NCI-H1092 (cell line): ENCODE data around the gene ITPKB.
"Not testable (repeated sequence)": the region's sequence is repeated elsewhere in the genome, so short reads cannot be mapped to it uniquely, and the experiment has no call there.

ENCODE experiments used
- DNase-seq: peaks from one replicate; lab custom pipeline; 2025; lab: John Stamatoyannopoulos, UW

The ITPKB gene

DNA sequence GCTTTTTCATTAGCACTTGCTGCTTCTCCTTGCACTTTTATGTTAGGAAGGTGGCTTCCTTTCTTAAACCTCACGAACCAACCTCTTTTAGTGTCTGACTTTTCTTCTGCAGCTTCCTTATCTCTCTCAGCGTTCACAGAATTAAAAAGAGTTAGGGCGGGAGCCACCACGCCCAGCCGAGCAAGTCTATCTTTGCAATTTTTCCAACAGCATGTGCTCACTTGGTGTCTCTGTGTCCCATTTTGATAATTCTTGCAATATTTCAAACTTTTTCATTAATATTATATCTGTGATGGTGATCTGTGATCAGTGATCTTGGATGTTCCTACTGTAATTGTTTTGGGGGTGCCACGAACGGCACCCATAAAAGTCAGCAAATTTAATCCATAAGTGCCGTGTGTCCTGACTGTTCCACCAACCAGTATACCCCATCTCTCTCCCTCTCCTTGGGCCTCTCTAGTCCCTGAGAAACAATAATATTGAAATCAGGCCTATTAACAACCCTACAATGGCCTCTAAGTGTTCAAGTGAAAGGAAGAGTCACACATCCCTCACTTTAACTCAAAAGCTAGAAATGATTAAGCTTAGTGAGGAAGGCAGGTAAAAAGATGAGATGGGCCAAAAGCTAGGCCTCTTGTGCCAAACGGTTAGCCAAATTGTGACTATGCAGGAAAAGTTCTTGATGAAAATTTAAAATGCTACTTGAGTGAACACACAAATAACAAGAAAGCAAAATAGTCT lies 15.9 kb upstream of the ITPKB start:
- DNase-seq, result no peak

DNA sequence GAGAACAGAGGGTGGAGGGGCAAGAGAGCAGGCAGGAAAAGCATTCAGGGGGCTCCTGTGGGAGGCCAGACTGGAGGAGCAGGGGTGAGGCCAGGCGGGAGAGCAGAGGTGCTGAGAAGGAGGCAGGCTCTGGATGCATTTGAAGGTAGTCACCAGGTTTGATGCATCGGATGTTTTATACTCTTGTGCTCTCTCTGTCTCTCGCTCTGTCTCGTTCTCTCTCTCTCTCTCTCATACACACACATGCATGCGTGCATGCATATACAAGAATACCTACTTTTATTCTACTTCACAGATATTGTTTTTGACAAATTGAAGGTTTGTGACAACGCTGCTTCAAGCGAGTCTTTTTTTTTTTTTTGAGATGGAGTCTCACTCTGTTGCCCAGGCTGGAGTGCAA lies 15.0 kb upstream of the ITPKB start:
- DNase-seq, result no peak

DNA sequence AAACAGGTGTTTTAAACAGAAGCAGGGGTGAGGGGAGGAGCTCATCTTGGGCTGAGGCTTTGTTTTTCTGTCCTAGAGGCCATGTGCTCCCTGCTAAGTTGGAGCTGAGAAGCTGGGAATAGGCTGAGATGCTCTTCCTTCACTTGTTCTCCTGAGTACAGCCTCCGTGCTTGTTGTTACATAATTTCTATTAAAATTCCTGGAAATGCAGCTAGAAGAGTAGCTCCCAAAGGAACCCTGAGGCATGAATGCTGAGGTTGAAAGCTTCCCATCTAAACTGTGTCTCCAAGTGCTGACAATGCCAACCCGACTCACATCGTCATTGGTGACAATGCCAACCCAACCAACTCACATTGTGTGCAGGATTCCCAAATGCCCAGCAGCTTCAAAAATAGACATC lies 12.6 kb upstream of the ITPKB start:
- no peak for DNase-seq

DNA sequence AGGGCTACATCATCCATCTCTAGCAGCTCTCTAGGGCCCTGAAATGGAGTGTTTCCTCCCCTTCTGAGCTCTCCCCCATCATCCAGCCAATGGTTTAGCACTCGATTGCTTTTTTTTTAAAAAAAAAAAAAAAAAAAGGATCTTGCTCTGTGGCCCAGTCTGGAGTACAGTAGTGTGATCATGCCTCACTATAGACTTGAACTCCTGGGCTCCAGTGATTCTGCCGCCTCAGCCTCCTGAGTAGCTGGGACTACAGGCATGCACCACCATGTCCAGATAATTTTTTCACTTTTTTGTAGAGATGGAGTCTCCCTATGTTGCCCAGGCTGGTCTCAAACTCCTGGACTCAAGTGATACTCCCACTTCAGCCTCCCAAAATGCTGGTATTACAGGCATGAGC lies 12.1 kb upstream of the ITPKB start:
- no peak for DNase-seq

DNA sequence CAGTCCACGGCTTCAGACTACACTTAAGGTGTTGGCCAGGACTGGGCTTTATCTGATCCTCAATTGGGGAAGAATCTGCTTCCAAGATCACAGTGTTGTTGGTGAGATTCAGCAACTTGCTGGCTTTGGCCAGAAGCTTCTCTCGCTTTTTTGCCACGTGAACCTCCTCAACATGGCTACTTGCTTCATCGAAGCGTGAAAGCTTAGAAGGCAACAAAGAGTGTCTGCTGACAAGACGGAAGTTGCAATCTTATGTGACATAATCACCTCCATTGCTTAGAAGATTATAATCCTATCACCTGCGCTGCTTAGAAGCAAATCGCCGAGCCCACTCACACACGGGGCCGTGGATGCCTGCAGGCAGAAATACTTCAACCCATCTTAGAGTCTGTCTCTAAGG lies 10.4 kb upstream of the ITPKB start:
- DNase-seq, result no peak

DNA sequence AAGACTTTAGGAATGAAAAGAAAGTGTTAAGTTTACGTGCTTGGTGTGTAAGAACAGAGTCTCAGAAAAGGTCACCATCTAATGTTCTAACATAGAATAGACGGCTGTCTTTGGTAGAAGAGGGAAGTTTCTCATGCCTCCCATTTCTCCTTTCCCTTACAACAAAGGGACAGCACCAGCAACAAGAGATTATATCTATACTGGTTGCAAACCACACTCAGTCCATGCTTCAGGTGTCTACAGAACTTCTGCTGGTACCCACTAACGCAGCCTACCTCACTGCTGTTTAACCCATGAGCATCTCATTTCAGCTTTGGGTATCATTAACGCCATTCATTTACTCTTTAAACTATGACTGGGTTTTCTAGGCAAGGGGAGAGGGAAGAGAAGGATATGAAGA lies 9.2 kb upstream of the ITPKB start:
- DNase-seq, result no peak

DNA sequence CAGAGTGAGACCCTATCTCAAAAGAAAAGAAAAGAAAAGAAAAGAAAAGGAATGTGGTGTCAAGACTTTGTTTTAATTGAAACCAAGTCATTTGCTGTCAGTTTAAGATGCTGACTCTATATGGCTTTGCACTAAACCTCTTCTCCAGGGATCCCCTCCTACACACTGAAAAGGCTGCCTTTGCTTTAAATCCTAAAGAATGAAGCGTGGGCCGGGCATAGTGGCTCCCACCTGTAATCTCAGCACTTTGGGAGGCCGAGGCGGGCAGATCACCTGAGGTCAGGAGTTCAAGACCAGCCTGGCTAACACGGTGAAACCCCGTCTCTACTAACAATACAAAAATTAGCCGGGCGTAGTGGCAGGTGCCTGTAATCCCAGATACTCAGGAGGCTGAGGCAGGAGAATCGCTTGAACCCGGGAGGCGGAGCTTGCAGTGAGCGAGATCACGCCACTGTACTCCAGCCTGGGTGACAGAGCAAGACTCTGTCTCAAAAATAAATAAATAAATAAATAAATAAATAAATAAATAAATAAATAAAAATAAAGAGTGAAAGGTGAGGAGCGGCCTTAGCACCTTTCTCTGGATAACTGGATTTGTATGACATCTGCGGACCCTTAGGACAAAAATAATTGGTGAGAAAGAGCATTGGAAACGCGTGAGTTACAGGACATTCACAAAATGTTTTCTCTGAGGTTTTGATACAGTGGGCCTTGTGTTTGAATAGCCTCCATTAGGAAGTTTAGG lies 8.6 kb upstream of the ITPKB start:
- not testable (repeated sequence) for DNase-seq

DNA sequence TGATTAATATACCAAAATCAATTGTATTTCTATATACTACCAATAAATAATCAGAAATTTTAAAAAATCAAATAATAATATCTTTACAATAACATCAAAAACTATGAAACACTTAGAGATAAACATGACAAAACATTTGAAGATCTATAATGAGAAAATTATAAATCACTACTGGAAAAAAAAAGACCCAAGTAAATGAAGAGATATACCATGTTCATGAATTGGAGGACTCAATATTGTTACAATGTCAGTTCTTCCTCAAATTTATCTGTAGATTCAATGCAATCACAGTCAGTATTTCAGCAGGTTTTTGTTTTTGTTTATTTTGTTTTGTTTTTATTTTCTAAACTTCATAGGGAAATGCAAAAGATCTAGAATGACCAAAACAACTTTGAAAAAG lies 4.2 kb upstream of the ITPKB start:
- DNase-seq, result no peak

DNA sequence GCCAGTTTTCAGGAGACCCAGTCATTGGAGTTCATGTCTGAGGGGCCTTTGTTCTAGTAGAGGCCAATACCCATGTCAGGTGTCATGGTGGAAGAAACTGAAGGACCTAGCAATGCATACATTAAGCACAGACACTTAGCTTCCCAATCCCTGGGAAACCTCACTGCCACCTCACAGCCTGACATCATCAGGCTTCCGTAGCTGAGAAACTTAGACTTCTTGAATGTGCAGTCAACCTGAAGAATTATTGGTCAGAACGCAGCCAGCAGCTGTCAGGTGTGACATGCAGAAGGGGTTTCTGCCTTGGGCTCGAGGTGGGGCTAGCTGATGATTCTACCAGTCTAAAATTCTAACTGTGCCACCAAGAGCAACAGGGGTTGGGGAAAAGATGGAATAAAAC lies 1.9 kb upstream of the ITPKB start:
- no peak for DNase-seq

DNA sequence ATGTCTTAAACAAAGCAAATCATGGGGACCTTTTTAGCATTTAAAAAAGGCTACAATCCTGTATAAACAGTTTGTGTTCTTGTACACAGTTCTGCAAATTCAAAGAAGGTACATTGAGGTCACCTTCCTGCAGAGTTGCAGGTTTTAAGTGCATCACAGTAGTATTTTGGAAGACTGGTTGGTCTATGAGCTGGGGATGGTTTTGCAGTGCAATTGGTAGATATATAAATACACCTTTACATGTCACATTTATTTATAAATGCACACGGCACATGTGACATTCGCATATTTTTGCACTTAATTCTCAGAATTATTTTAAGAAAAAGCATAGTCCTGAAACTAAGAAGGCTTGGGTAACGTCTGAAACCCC lies 599 bp upstream of the ITPKB start:
- no peak for DNase-seq

DNA sequence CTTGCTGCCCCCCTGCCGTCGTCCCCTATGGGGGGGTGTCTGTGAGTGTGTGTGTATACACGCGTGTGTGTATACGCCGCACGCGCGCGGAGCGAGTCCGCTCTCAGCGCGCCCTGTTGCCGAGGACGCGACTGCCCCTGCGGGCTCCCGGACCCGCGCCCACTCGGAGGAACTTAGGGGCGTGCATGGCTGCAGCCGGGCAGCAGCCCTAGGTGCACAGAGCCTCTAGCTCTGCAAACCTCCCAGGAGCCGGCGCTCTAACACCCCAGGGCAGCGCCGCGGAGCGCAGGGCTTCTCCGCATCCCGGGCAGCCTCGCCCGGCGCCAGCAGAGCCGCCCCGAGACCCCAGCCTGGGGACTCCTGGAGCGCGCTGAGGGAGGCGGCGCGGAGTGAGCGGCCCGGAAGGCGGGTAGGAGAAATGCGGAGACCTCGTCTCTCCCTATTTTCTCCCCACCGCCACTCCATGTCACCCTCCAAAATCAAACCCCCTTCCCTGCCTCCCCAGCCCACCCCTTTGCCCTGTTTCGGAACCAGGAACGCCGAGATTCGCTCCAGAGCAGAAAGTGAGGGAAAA lies 574 bp downstream of the ITPKB start:
- DNase-seq, result no peak

DNA sequence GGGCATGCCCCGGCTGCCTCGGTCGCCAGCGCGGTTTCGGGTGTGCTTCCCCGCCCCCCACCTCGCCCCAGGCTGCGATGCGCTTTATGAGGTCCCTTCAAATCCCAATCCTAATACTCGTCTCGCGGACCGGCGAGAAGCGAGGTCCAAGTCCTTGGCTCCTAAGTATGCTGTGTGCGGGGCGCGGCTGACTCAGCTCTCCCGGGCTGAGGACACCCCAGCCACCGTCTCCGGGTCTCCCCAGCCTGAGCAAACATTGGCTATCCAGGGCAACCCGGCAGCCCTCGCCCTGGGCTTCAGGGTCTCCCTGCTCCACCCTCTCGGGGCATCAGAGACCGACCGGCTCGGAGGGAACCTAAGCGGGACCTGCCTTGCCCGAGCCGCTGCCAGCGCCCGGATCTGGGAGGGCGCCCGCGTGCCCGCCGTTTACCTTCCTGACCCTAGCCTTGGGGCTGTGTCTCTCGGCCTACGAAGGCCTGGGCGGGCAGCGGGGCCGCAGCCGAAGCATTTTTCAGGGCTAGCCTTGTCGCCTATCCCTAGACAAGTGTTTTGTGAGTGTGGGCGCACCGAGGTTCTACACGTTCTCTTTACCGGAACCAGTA lies 1.2 kb downstream of the ITPKB start:
- no peak for DNase-seq

DNA sequence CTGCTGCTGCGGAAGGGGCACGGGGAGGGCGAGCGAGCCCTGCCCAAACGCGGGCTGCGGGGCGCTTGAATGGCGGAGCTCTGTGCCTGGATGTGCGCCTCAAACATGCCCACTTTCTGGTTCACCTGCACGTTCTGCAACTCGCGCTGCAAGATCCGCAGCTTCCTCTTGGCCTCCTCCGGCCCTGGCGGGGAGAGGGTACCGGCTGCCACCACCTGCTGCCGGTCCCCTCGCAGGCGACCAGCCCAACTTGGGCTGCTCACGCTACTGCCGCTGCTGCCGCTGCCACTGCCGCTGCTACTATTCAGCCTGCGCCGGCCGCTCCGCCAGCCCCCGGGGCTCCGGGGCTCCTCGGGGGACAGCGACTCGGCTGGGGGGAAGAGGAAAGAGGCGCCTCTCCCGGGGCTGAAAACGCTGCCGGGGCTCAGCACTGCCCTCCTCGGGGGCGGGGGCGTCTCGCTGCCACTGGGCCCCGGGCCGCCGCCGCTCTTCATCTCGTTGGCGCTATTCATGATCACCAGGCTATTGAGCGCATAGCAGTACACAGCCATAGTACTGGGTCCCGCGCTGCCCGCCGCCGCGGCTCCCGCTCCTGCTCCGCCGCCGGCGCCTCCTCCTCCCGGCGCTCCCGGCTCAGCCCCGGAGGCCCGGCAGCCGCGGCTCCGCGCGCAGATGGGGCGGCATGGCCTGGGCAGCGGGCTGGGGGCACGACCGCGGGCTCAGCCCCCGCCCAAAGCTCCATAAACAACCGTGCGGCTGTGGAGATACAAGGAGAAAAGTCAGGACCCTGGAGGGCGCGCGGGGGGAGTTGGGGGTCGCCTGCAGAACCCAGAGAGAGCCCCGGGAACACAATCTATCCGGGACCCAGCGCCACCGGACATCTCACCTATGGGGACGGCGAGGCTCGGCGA lies 1.9 kb downstream of the ITPKB start:
- DNase-seq, result peak; percentile 26

DNA sequence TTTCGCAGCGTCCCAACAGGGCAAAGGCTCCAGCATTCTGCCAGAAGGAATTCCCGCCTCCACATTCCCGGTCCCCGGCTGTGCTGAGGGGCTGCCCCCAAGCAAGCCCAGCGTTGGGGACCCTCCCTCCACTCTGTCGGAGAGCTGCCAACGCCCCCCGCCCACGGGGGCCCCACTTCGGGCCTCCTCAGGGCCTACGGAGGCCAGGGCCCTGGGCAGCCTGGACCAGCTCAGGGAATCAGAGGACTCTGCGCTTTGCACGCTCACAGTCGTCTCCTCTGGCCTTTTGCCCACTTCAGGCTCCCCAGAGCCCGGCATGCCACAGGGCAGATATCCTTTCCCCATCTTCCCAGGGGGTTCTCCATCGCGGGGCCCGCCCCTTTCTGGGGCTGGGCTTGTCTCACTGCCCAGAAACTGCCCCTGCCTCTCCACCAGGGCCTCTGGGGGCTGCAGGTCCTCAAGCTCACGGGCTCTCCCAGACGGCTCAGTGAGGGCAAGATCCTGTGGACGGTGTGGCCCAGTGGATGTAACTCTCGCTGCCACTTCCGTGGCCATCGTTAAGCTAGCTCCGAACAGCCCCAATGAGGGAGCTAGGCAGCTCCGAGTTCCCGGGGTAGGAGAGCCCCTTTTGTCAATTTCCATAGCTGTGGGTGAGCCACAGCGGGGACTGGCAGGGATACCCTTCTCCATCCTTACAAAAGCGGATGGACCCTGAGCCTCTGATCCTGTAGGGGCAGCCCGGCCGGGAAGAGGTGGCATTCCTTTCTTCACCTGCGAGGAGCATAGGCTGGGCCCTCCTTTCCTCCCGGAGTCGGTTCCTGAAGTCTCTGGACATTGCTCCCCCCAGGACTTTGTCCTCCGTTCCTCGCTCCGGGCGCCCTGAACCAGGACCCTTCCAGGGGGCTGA lies 2.8 kb downstream of the ITPKB start:
- no peak for DNase-seq

DNA sequence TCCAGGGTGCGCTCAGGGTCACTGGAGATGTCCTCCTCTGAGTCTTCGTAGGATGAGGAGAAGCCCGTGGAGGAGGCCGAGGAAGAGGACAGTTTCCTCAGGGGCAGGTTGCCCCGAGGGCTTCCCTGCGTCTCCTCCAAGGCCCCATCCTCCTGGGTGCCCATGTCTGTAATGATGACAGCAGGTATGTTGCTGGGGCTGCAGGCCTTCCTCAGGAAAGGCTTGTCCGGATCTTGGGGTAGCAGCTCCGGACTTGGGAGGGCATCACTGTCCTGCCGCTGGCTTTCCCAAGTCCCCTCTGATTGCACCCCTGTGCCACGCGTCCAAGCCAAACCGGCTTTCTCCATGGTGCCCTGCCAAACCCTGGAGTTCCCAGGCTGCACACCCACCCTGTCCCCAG lies 3.5 kb downstream of the ITPKB start:
- no peak for DNase-seq

DNA sequence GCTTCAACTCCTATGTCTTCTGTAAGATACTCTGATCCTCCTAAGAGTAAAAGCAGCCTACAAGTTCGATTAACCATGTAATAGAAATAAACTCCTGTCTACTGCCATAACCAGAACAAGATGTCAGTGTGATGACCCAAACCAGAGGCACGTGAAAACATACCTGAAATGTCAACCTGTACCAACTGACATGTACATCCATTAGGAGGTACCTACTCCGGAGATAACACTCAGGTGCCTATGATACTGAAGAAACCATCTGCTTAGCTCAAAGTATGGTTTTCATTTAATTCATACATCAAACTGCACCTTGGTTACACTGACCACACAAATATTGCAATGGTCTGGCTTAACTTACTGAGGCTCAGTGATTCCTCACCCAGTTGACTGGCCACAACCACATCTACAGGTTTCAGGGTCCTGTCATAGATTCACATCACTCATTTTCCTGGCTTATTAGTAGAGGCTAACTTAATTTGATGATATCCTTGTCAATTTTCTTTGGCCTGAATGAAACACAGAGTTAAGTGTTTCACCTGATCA lies 4.4 kb downstream of the ITPKB start:
- DNase-seq, result no peak

DNA sequence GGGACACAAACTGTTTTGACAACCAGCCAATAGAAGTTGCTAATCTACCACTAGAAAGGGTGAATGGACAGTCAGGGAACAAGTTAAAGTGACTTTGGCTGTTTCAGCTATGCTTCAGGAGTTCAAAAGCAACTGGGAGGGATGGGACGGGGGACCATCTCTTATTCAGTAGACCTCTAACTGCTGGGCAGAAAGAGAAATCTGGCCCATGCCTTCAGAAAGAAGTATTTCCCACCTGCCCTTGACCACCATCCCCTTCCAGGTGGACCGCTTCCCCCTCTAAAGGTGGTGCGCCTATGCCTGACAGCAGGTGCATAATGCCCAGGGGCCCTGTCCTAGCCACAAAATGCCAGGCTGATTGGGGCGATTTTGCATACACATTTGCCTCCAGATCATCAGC lies 5.2 kb downstream of the ITPKB start:
- DNase-seq, result no peak

DNA sequence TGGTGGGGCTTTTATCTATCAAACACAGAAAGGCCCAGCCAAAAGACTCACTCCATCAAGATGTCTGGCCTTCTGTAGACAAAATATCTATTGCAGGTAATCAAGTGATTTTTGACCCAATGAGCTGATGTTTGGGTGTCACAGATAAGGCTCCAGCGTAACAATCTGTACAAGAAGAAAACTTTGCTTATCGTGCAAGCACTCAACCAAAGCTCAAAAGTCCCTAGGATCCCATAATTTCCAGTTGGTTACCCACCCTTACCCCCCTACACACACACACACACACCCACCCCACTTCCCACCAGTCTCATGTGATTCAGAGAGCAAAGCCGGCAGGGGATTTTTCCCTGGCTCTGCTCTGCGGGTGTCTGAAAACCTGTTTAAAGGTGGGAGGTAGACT lies 5.8 kb downstream of the ITPKB start:
- DNase-seq, result no peak

DNA sequence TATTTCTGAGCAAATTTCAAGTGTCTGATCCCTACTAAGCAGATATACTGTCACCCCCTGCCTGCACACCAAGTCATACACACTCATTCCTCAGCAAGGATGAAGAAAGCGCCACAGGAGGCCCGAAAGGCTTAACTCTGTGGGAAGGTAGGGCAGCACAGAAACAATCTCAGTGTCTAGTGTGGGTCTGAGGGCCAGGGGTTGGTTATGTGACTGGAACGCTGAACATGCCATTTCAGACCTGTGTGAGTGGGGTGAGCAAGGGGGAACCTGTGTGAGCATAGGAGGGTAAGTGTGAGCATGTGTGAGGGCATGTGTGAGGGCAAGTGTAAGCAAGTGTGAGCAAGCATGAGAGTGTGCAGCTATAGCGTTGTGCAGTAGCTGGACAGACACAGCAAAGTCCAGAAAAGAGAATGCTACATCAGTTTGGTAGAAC lies 6.2 kb downstream of the ITPKB start:
- no peak for DNase-seq

DNA sequence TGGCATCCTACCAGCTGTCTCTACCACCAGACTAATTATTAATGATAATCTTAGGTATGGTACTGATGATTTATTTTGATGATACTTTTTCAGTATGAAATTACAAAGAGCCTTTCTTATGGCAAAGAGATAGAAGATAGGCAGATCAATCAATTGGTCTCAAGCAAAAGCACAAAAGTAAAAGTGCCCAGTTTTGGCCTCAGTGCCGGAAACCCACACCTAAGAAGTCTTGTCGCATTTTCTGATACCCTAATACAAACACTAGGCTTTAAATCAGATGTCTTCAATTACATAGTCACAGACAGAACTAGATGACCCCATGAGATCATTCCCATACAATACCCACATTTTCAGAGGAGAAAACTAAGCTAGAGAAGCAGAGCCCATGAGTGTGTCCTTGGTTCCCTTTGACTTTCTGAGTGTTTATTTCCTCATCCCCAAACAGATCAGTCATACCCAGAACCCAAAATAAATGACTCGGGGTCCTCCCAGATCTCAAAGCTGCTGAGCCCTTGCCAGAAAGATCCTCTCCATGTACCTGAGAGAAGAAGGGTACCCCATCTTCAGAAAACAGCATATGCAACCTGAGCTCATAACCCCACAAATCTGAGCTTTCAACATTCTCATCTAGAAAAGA lies 7.7 kb downstream of the ITPKB start:
- no peak for DNase-seq
